Gastrocnemius medialis (tissue), 4 donors: ENCODE measurements around the gene TXNDC12. TPM values are rescaled to one million over a fixed set of nuclear protein-coding genes. Genes with fewer than 3 reads are reported as not detected.
"Not testable (repeated sequence)": the region's sequence is repeated elsewhere in the genome, so short reads cannot be mapped to it uniquely, and the experiment has no call there.

Experiments used
- ATAC-seq, 2 donors: fragments of 150-250 bp; one replicate each; pipeline ENCODE4 v1.9.1; 2016
- DNase-seq, 2 donors: peaks; one replicate each; pipeline ENCODE4 v3.0.0-alpha.2; 2019
- H3K27ac ChIP-seq, 4 donors: fragments of 200-600 bp; sonication (generic); 1 replicate in 1 of 4; 2 replicates in 3 of 4; pipeline ENCODE4 v1.5.1; 2016 to 2018; ENCODE audit warnings: mild to moderate bottlenecking in 2 of 4, moderate library complexity in 1 of 4
- H3K27me3 ChIP-seq, 3 donors: fragments of 200-600 bp; sonication (generic) in 2 of 3; 1 replicate in 1 of 3; 2 replicates in 2 of 3; pipeline versions ENCODE4 v1.5.1 to v1.6.0; 2016 to 2019; ENCODE audit warnings: mild to moderate bottlenecking in 1 of 3, moderate library complexity in 1 of 3
- H3K36me3 ChIP-seq, 2 donors: fragments of 200-600 bp; sonication (generic) in 1 of 2; one replicate each; pipeline ENCODE4 v1.5.1; 2017 to 2018
- H3K4me1 ChIP-seq, 2 donors: fragments of 200-600 bp; sonication (generic) in 1 of 2; one replicate each; pipeline ENCODE4 v1.5.1; 2016 to 2017; ENCODE audit warnings: mild to moderate bottlenecking in 2 of 2
- H3K4me3 ChIP-seq, 4 donors: fragments of 200-600 bp; sonication (generic) in 3 of 4; 1 replicate in 1 of 4; 2 replicates in 3 of 4; pipeline ENCODE4 v1.5.1; 2016 to 2019; ENCODE audit warnings: mild to moderate bottlenecking in 2 of 4
- H3K9me3 ChIP-seq, 3 donors: fragments of 200-600 bp; sonication (generic) in 2 of 3; 1 replicate in 1 of 3; 2 replicates in 2 of 3; pipeline ENCODE4 v1.5.1; 2016 to 2019
- CTCF ChIP-seq, 5 experiments: fragments of 450-650 bp in 3 of 5; fragments of 200-600 bp in 2 of 5; sonication (generic) in 2 of 5; IDR thresholded peaks in 4 of 5; conservative IDR thresholded peaks in 1 of 5; 1 replicate in 4 of 5; 2 replicates in 1 of 5; pipeline ENCODE4 v1.5.1; 2016 to 2019; ENCODE audit warnings: antibody characterized with exemption in 5 of 5, mild to moderate bottlenecking in 3 of 5, moderate library complexity in 3 of 5
- POLR2A ChIP-seq, 2 donors: fragments of 450-650 bp; IDR thresholded peaks; one replicate each; pipeline ENCODE4 v1.6.1; 2017; ENCODE audit warnings: antibody characterized with exemption in 2 of 2, mild to moderate bottlenecking in 2 of 2, moderate library complexity in 2 of 2
- in situ Hi-C, 4 donors: fragments of 200-750 bp; cut with MboI; loops; one replicate each; pipeline versions ENCODE4 v1.15.0 to v1.8.0; 2017; ENCODE audit warnings: low sequenced_read_pairs in 4 of 4
- intact Hi-C: fragments of 100-400 bp; cut with DNase I; formaldehyde crosslinking; loops from one replicate; pipeline ENCODE4 v1.15.1; 2023; ENCODE audit warnings: low total_unique reads
- total RNA-seq, 4 donors: library from RNA; depleted of rRNA; stranded (reverse); fragments of >200 nt; gene quantifications; one replicate each; pipeline versions ENCODE4 v1.1.0 to v1.2.3, GENCODE V29; 2016

The TXNDC12 gene
- total RNA-seq, 4 donors from 2014 or later, result 19.8 to 25.3 (median 23.3) TPM

DNA sequence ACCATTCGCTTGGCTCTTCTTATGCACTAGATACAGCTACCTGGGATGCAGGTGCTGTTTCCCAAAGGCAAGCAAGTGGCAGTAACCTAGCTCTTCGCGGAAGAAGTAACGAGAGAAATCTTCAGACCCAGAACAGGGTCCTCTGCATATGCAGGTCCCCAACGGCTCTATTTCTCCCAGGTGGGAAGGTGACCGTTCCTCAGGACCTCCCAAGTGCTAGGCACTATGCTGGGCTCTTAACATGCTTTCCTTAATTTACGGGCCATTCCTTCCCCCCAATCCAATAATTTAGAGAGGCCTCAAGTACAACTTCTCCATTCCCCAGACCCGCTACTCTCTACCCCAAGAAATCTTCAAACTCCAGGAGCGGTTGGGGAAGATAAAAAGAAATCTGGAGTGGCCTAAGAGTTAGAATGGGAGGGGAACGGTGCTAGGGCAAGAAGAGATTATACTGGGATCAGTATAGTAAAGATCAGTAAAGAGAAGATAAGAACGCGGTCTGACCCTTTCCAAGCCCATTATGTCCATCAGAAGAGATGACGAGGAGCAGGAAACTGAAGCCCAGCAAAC, 410 bp downstream of the TXNDC12 start:
- ATAC-seq (peak in 1 of 2 donors; percentile 1), DNase-seq (no peak)
- H3K4me3 ChIP-seq, result peak overlapping the region; percentile 75 to 87 (median 86)
- no peak for TF ChIP-seq POLR2A (IDR thresholded peaks at IDR 0.05)
- no peak for TF ChIP-seq CTCF (IDR thresholded peaks at IDR 0.05 in 4 of 5, conservative IDR thresholded peaks at IDR 0.05 in 1 of 5)
- no peaks in the 10 kb centered on the region for H3K9me3 ChIP-seq
- intact Hi-C loops (loop anchor here (1.0 to 5.0 kb wide), 5 partner anchors 21 to 1893 kb away; partner anchors contain the start of genes IFT25, KTI12, LRRC42 and RNF11), in situ Hi-C loops (no loop called here)
- H3K36me3 ChIP-seq, result peaks cover 0 to 15% of the 10 kb centered on the region in 2 donors
- no peaks in the 10 kb centered on the region for H3K27me3 ChIP-seq
- H3K4me1 ChIP-seq, result peaks cover 35 to 36% of the 10 kb centered on the region in 2 donors
- H3K27ac ChIP-seq, result peak overlapping the region; percentile 92 to 98 (median 96)

DNA sequence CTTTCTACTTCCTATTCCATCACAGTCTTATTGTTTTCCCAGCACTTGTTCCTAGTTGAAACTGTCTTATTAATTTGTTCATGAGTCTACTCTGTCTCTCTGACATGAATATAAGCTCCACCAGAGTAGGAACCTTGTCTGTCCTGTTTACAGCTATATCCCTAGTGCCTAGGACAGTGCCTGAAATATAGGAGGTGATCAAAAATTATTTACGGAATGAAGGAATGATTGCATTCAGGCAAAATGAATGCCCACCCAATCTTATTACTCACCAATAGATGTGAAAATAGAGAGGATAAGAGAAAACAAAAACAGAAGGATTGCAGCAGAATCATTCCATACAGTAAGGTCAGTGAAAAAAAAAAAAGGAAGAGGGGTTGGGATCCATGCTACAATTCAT, 1.1 kb downstream of the TXNDC12 start:
- in situ Hi-C loops, result no loop called here
- no peak for ATAC-seq

GRCh38 chr1:52049337-52049736, 5.7 kb downstream of the TXNDC12 start:
- H3K4me1 ChIP-seq, H3K9me3 ChIP-seq, H3K27ac ChIP-seq, intact Hi-C loops, in situ Hi-C loops, DNase-seq, H3K27me3 ChIP-seq, ATAC-seq, H3K4me3 ChIP-seq: not testable (repeated sequence)
- peaks cover 0 to 15% of the 10 kb centered on the region in 2 donors for H3K36me3 ChIP-seq

More for the DNA sequence above, 1.1 kb downstream of the TXNDC12 start:
- H3K4me3 ChIP-seq, result peak overlapping the region in 3 of 4 donors; percentile 84 to 87 (median 87)
- no peak for TF ChIP-seq POLR2A (IDR thresholded peaks at IDR 0.05)
- TF ChIP-seq CTCF (IDR thresholded peaks at IDR 0.05 in 4 of 5, conservative IDR thresholded peaks at IDR 0.05 in 1 of 5), result no peak
- peaks cover 0 to 15% of the 10 kb centered on the region in 2 donors for H3K36me3 ChIP-seq
- DNase-seq, result no peak
- intact Hi-C loops, result no loop called here
- H3K9me3 ChIP-seq, result no peaks in the 10 kb centered on the region
- H3K27ac ChIP-seq, result no peak overlapping the region
- H3K27me3 ChIP-seq, result no peaks in the 10 kb centered on the region
- H3K4me1 ChIP-seq, result peaks cover 28 to 29% of the 10 kb centered on the region in 2 donors

GRCh38 chr1:52045666-52046195, 9.3 kb downstream of the TXNDC12 start:
- in situ Hi-C loops, intact Hi-C loops: not testable (repeated sequence)

GRCh38 chr1:52045236-52045635, 9.8 kb downstream of the TXNDC12 start:
- TF ChIP-seq POLR2A (IDR thresholded peaks at IDR 0.05) (no peak), CTCF (IDR thresholded peaks at IDR 0.05 in 4 of 5, conservative IDR thresholded peaks at IDR 0.05 in 1 of 5) (no peak)
- H3K4me3 ChIP-seq, result no peak overlapping the region
- no peaks in the 10 kb centered on the region for H3K27me3 ChIP-seq
- no peak for ATAC-seq
- H3K27ac ChIP-seq, result no peak overlapping the region
- no peaks in the 10 kb centered on the region for H3K4me1 ChIP-seq
- DNase-seq, result no peak
- intact Hi-C loops, result no loop called here
- H3K36me3 ChIP-seq, result peaks cover 0 to 13% of the 10 kb centered on the region in 2 donors
- H3K9me3 ChIP-seq, result no peaks in the 10 kb centered on the region
- in situ Hi-C loops, result no loop called here

More at GRCh38 chr1:52045666-52046195, 9.3 kb downstream of the TXNDC12 start:
- H3K27ac ChIP-seq, H3K4me1 ChIP-seq, DNase-seq, H3K36me3 ChIP-seq, ATAC-seq, H3K9me3 ChIP-seq, H3K27me3 ChIP-seq, H3K4me3 ChIP-seq: not testable (repeated sequence)
